ENCODE results near the gene SLBP.

Gene SLBP

DNA sequence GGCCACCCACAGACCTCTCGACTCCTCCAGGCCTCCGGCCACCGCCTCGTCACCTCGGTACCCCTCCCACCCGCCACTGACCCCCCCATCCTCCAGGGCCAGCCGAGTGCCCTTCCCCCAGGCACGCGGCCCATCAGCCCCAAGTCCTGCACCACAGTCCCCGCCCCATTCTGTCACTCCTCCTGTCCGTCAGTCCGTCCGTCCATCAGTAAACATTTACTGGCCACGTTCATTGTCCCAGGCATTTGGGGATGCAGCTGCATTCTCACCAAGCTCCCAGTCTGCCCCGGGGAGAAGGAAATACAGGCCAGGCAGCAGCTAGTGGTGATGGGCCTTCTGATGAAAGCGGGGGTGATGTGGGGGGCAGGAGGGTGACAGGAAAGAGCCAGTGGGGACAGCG, 45.7 kb upstream of the SLBP start:
- TF ChIP-seq, protein P1, sequence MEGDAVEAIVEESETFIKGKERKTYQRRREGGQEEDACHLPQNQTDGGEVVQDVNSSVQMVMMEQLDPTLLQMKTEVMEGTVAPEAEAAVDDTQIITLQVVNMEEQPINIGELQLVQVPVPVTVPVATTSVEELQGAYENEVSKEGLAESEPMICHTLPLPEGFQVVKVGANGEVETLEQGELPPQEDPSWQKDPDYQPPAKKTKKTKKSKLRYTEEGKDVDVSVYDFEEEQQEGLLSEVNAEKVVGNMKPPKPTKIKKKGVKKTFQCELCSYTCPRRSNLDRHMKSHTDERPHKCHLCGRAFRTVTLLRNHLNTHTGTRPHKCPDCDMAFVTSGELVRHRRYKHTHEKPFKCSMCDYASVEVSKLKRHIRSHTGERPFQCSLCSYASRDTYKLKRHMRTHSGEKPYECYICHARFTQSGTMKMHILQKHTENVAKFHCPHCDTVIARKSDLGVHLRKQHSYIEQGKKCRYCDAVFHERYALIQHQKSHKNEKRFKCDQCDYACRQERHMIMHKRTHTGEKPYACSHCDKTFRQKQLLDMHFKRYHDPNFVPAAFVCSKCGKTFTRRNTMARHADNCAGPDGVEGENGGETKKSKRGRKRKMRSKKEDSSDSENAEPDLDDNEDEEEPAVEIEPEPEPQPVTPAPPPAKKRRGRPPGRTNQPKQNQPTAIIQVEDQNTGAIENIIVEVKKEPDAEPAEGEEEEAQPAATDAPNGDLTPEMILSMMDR (conservative IDR thresholded peaks at IDR 0.05), result no peak
- no peak overlapping the region for H3K27ac ChIP-seq

GRCh38 chr4:1756893-1757779, 45.0 kb upstream of the SLBP start:
- no peak overlapping the region for H3K27ac ChIP-seq
- TF ChIP-seq, protein P1 (conservative IDR thresholded peaks at IDR 0.05), result no peak

DNA sequence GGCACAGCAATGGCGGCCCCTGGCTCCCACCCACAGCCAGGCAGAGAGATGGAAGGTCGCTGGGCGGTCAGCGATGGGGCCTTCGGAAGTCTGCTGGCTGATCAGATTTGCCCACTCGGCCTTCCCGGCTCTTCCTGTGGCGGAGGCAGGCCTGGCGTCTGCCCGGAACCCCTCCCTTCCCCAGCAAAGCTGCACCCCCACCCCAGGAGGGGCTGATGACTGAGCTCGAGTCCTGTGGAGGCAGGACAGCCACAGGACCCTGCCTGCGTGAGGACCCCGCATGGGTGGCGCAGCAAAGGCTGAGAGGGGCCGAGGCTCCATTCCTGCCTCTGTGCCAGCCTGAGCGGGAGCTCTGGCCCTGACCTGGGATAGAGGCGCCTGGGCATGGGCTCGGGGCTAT, 44.0 kb upstream of the SLBP start:
- TF ChIP-seq, protein P1 (conservative IDR thresholded peaks at IDR 0.05), result no peak
- no peak overlapping the region for H3K27ac ChIP-seq

GRCh38 chr4:1755297-1755696, 43.2 kb upstream of the SLBP start:
- H3K27ac ChIP-seq, result no peak overlapping the region
- TF ChIP-seq, protein P1 (conservative IDR thresholded peaks at IDR 0.05), result no peak

DNA sequence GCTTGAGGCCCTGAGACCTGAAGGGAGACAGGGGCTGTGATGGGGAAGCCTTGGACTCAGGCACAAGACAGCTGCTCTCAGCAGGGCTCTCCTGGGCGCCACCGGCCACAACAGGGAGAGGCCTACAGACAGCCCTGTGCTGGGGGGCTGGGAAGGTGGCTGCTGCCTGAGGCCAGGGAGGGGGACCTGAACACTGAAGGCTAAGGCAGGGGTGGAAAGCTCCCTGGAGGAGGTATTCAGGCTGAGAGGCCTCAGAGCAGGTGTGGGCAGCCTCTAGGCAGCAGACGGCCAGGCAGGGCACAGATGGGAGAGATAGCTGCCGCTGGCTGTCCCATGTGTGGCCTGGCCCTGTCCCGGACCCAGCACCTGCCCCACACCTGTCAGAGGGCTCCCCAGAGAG, 42.2 kb upstream of the SLBP start:
- H3K27ac ChIP-seq, result no peak overlapping the region
- TF ChIP-seq, protein P1 (conservative IDR thresholded peaks at IDR 0.05), result no peak

DNA sequence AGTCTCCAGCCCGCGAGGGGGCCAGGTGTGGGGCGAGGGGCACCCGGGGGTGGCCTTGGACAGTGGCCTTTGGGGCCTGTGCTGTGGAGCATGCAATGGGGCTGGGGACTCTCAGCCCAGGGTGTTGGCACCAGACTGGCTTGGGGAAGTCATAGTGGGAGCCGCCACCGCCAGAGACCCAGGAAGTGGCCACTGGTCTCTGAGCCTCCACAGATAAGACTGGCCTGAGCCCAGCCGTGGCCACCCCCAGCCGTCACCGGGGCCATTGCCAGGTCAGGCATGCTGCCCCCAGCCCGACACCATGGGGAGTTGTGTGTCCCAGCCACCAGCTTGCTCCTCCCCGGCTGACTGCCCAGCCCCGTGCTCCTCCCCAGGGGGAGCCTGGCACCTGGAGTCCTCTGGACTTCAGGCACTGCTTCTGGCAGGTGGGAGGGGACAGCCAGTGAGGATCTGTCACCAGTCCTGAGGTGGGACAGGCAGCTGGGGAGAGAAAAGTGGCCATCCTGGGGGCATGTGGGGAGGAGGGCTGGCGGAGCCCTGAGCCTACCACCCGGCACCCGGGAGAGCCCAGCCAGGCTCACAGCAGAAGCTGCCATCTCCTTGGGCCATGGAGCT, 41.7 kb upstream of the SLBP start:
- H3K27ac ChIP-seq, result no peak overlapping the region
- TF ChIP-seq, protein P1 (conservative IDR thresholded peaks at IDR 0.05), result no peak

DNA sequence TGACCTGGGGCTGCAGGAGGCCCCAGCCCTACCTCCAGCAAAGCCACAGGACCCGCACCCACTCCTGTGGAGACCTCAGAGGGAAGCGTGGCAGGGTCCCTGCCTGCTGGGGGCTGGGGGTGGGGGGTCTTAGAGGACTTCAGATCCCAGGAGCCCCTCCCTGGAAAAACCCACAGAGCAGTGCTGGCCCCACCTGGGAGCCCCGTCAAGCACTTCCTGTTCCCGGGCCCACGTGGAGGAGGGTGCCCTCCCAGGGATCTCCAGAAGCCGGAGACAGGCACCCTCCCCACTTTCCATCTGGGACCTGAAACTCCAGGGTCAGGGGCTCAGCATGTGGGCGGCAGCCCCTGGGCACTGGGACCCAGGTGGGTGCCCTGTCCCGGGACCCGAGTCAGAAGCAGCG, 41.2 kb upstream of the SLBP start:
- TF ChIP-seq, protein P1 (conservative IDR thresholded peaks at IDR 0.05), result no peak

More for the DNA sequence above, 41.2 kb upstream of the SLBP start:
- H3K27ac ChIP-seq, result no peak overlapping the region
